GM18507 (cell line): ENCODE measurements around the gene PLEKHD1.

Experiments used
- DNase-seq: peaks from one replicate; pipeline ENCODE4 v3.0.0; 2011; ENCODE audit warnings: low read depth; ENCODE audit not compliant: insufficient read length; ENCODE audit errors: extremely low spot score
- FAIRE-seq: peaks from 2 replicates; lab custom pipeline; 2011; peaks lifted over from hg19 to GRCh38; lab: Jason Lieb, UNC

Gene PLEKHD1

GRCh38 chr14:69539631-69540410, 55.3 kb downstream of the PLEKHD1 start:
- no peak for FAIRE-seq
- DNase-seq = no peak

DNA sequence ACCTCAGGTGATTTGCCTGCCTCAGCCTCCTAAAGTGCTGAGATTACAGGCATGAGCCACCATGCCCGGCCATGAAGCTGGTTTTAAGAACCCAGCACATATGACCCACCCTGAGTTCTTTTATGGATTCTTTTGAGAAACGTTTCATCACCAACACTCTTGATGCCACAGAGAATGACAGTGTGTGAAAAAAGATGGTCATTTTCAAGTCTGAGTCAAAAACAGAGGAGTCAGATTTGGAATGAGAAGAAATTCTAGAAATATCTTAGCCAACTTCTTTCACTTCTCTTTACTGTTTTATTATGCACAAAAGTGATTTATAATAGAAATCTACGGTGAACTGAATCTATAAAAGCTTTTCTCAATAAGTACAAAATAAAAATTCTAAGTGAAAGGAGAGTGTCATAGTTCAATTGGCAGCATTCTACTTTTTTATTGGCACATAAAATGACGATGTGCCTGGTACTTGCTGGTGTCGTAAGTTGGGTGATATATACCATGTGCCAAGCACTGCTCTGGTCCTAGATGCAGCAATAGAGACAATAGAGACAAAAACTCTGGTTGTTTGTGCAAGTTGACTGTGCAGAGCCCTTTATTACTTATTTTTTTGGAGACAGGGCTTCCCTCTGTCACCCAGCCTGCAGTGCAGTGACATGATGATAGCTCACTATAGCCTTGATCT, 56.3 kb downstream of the PLEKHD1 start:
- FAIRE-seq = no peak
- no peak for DNase-seq

DNA sequence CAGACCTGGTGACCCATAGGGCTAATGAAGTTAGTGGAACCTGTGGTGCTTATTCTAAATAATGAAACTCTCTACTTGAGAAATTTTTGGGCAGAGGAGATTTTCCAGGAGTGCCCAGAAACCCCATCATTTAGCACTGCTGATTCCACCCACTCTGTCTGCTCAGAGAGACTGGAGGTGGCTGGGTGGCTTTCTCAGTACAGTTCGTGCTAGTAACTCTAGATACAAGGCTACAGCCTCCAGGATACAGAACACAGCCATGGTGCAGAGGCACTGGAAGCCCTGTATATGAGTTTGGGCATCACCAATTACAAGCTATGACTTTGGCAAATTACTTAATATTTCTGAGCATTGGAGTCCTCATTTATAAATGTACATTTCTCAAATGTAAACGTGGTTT, 57.8 kb downstream of the PLEKHD1 start:
- no peak for FAIRE-seq
- no peak for DNase-seq

- FAIRE-seq = no peak
- no peak for DNase-seq
These were observed 59.0 kb downstream of the PLEKHD1 start for GRCh38 chr14:69543341-69544115.

- DNase-seq (peak; percentile 15), FAIRE-seq (no peak)
These were observed 63.3 kb downstream of the PLEKHD1 start for GRCh38 chr14:69547701-69548348.

DNA sequence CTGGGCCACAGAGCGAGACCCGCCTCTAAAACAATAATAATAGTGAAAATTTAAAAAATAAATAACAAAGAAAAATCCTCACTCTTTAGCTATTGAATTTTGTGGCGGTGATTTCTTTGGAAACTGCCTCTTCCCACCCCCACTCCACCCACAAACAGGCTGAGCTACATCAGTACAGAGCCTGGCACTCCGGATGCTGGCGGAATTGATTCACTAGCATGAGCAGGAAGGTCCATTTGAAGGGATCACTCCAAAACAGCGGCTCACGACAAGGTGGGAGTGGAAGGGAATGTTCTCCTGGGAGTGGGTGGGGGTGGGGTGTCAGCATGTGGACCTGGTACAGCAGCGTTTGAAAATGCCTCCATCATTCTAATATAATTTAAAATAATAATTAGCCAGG, 64.0 kb downstream of the PLEKHD1 start:
- FAIRE-seq = no peak
- no peak for DNase-seq

DNA sequence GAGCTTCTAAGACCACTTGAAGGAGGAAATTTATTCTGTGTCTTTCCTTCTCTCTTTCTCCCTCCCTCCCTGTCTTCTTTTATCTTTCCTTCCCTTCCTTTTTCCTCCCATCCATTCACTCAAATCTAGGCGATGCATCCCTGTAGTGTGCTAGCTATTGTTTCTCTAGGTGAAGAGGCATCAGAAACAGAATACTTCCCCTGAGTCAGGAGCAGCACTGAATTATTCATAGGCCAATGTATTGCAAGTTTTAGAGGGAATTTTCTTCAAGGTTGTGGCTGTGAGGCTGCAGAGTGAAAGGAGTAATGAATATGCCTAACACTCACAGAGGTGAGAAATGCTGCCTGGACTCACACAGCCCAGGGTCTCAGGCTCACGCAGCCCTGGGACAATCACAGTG, 67.0 kb downstream of the PLEKHD1 start:
- DNase-seq (no peak), FAIRE-seq (no peak)

DNA sequence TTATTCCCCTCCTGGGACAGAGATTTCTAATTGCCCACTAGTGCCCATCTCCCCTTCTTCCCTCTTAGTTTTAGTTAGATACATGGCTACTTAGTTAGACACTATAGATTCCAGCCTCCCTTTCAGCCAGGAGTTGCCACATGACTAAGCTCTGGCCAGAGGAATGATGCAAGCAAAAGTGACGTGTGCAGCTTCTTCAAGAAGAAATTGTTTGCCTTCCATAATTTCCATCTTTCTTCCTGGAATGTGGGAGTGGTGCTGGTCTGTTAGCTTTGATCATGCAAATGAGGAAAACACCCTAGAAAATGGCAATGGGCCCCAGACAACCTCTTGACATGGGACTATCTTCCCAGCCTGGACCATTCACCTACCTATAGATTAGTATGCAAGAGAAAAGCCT, 68.7 kb downstream of the PLEKHD1 start:
- no peak for DNase-seq
- FAIRE-seq = no peak

GRCh38 chr14:69554500-69554899, 70.0 kb downstream of the PLEKHD1 start:
- DNase-seq (no peak), FAIRE-seq (no peak)

- DNase-seq (no peak), FAIRE-seq (no peak)
These were observed 74.2 kb downstream of the PLEKHD1 start for GRCh38 chr14:69558774-69559173.

DNA sequence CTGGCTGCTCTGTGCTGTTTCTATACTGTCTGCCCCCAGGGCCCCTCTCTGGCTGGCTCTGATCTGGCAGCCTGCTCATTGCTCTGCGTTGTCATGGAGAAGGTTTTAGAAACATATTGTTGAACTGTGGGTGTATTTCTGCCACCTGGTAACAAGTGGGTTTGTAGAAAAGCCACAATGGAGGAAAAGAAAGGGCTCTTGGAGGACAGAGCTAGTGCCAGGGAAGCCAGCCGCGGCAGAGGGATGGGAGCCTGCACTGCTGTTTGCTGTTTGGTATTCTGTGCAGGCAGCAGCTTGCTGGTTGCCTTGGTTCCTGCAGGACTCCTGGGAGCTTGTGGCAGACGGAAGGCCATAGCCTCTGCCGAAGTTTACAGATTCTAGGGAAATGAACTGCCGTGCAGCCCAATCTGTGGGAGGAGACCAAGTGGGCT, 75.1 kb downstream of the PLEKHD1 start:
- FAIRE-seq (no peak), DNase-seq (no peak)

DNA sequence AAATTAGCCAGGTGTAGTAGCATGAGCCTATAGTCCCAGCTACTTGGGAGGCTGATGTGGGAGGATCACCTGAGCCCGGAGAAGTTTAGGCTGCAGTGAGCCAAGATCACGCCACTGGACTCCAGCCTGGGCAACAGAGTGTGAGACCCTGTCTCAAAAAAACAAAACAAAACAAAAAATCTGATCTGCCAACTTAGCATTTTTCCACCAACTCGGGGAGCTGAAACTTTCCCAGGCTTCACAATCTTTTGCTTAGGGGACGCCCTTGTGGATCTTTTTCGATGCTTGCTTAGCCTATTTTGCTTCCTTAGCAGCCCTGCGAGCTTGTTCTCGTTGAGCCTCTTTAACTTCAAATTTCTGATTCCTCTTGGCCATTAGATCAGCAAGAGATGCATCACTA, 76.3 kb downstream of the PLEKHD1 start:
- FAIRE-seq = no peak
- DNase-seq = no peak

GRCh38 chr14:69561893-69562292, 77.4 kb downstream of the PLEKHD1 start:
- FAIRE-seq (no peak), DNase-seq (no peak)

DNA sequence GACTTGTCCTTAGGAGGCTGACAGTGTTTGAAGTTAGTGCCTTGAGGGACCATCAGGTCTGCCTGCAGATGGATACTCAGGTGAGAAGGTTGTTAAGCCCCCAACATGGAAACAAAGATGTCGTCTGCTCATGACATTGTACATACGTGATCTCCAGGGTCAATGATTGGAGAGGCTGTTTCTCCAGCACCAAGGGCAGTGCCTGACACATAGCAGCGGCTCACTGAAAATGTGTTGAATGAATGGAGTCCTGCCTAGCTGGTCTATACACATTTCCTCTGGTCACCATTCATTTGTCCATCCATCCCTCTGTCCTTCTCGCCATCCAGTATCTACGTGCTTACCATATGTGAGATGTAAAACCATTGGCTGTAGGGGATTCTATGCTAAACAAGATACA, 83.0 kb downstream of the PLEKHD1 start:
- FAIRE-seq (no peak), DNase-seq (no peak)

DNA sequence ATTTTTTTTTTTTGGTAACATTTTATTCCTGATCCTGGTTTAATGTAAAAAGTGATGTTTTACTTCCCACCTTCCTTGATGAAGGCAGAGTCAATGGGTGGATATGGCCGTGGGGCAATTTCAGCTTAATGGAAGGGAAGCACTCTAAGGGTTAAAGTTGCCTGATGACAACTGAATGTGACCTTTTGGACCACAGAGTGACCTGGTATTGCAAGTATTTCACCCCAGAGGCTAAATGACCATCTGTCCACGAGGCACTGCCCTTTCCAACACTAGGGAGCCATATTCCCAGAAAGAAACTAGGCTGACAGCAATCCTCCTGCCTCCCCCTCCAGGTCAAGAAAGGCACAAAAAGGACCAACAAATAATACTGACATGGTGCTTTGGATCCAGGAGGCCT, 85.3 kb downstream of the PLEKHD1 start:
- no peak for FAIRE-seq
- DNase-seq = no peak

GRCh38 chr14:69570836-69571330, 86.4 kb downstream of the PLEKHD1 start:
- FAIRE-seq (no peak), DNase-seq (no peak)

DNA sequence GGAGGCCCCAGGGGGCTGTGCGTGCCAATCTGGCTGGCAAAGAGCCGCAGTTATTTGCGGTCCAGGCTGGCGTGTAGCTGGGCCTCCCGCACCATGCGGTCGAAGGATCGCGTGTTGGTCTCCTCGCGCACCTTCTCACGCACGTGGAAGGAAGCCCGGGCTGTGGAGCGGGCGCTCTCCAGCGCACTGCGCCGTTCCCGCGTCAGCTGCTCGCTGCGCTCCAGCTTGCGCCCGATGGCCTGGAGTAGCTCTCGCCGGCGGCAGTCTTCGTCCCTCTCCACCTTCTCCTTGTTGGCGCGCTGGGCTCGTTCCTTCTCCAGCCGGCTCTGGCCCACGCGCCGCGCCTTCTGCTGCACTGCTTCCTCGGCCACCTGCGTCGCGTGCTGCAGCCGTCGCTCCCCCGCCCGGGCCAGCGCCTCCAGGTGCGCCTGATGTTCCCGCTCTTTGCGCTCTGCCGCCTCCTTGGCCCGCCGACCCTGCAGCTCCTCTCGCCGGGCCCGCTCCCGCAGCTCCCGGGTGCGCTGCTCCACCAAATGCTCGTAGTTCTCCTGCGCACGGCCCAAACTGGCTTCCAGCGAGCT, 87.0 kb downstream of the PLEKHD1 start:
- no peak for FAIRE-seq
- no peak for DNase-seq

- DNase-seq = no peak
- no peak for FAIRE-seq
These were observed 87.7 kb downstream of the PLEKHD1 start for GRCh38 chr14:69572030-69572840.

- DNase-seq (no peak), FAIRE-seq (no peak)
These were observed 88.3 kb downstream of the PLEKHD1 start for GRCh38 chr14:69572841-69573135.
